Mesendoderm (in vitro differentiated cells): Measurements from ENCODE around the gene CLTCL1.
"Not testable (repeated sequence)": the region's sequence is repeated elsewhere in the genome, so short reads cannot be mapped to it uniquely, and the experiment has no call there.

Experiments used
- DNase-seq: peaks from one replicate; pipeline ENCODE4 v3.0.0; 2013
- H2AK5ac ChIP-seq: 2 replicates; pipeline ENCODE4 v1.6.1; 2013; ENCODE audit warnings: low read length, inconsistent platforms
- H2BK120ac ChIP-seq: 2 replicates; pipeline ENCODE4 v1.6.1; 2013; ENCODE audit warnings: low read depth, mild to moderate bottlenecking, low read length, moderate library complexity, mixed read lengths
- H2BK15ac ChIP-seq: replicated peaks from 2 replicates; pipeline ENCODE4 v1.6.1; 2013; ENCODE audit warnings: low read depth, mild to moderate bottlenecking, moderate library complexity
- H2BK5ac ChIP-seq: 2 replicates; pipeline ENCODE4 v1.6.1; 2013; ENCODE audit warnings: low read length, inconsistent platforms
- H3K18ac ChIP-seq: 2 replicates; pipeline ENCODE4 v1.6.1; 2013; ENCODE audit warnings: mild to moderate bottlenecking, low read length, mixed read lengths
- H3K23ac ChIP-seq: one replicate; pipeline ENCODE4 v1.6.1; 2013; ENCODE audit warnings: low read length
- H3K27ac ChIP-seq: 2 replicates; pipeline ENCODE4 v1.5.1; 2013; ENCODE audit warnings: low read depth, mild to moderate bottlenecking, inconsistent platforms, low read length, moderate library complexity
- H3K27me3 ChIP-seq: 2 replicates; pipeline ENCODE4 v1.6.1; 2013; ENCODE audit warnings: low read length, control low read depth, mild to moderate bottlenecking, inconsistent platforms; ENCODE audit not compliant: insufficient read depth, poor library complexity
- H3K36me3 ChIP-seq: 2 replicates; pipeline ENCODE4 v1.6.1; 2013; ENCODE audit warnings: low read length, inconsistent platforms; ENCODE audit not compliant: control insufficient read depth, insufficient read depth
- H3K4ac ChIP-seq: one replicate; pipeline ENCODE4 v1.6.1; 2013; ENCODE audit warnings: low read depth, mild to moderate bottlenecking, low read length, moderate library complexity
- H3K4me1 ChIP-seq: 2 replicates; pipeline ENCODE4 v1.6.1; 2013; ENCODE audit warnings: low read depth, low read length, inconsistent platforms; ENCODE audit not compliant: control insufficient read depth
- H3K4me2 ChIP-seq: 2 replicates; pipeline ENCODE4 v1.6.1; 2013; ENCODE audit warnings: low read length
- H3K4me3 ChIP-seq: 2 replicates; pipeline ENCODE4 v1.5.1; 2013; ENCODE audit warnings: mild to moderate bottlenecking, low read length
- H3K56ac ChIP-seq: one replicate; pipeline ENCODE4 v1.6.1; 2013; ENCODE audit warnings: low read length
- H3K79me1 ChIP-seq: 2 replicates; pipeline ENCODE4 v1.6.1; 2013; ENCODE audit warnings: low read length, inconsistent platforms
- H3K79me2 ChIP-seq: 2 replicates; pipeline ENCODE4 v1.6.1; 2013; ENCODE audit warnings: mild to moderate bottlenecking, low read length; ENCODE audit not compliant: control insufficient read depth, insufficient read depth
- H3K9ac ChIP-seq: 2 replicates; pipeline ENCODE4 v1.6.1; 2013; ENCODE audit warnings: low read length, inconsistent platforms
- H4K5ac ChIP-seq: one replicate; pipeline ENCODE4 v1.6.1; 2013; ENCODE audit warnings: low read length
- H4K8ac ChIP-seq: one replicate; pipeline ENCODE4 v1.6.1; 2013; ENCODE audit warnings: low read depth, mild to moderate bottlenecking, control low read depth, low read length, moderate library complexity
- WGBS: extraction: QIAGEN DNeasy Blood & Tissue Kit; methylation state at CpG from one replicate; pipeline ENCODE4 v1.1.7; 2013; ENCODE audit warnings: low lambda C conversion rate, missing lambda C conversion rate; ENCODE audit not compliant: insufficient coverage; ENCODE audit errors: extremely low coverage; 5-methylcytosine and 5-hydroxymethylcytosine counted together

CLTCL1 gene

GRCh38 chr22:19164425-19164824, 127.1 kb downstream of the CLTCL1 start:
- no peak overlapping the region for H3K23ac ChIP-seq
- no peak overlapping the region for H3K4me3 ChIP-seq
- no peaks in the 10 kb centered on the region for H3K79me1 ChIP-seq
- no CpG with 5 or more reads among the region's 6 CpGs for WGBS
- no peak overlapping the region for H2BK15ac ChIP-seq
- H3K4ac ChIP-seq, result no peak overlapping the region
- H2BK120ac ChIP-seq, result no peak overlapping the region
- H3K27ac ChIP-seq, result no peak overlapping the region
- H3K27me3 ChIP-seq, result peaks cover 12% of the 10 kb centered on the region
- no peak overlapping the region for H3K9ac ChIP-seq
- DNase-seq, result no peak
- no peak overlapping the region for H2BK5ac ChIP-seq
- H3K56ac ChIP-seq, result no peak overlapping the region
- no peaks in the 10 kb centered on the region for H3K79me2 ChIP-seq
- no peak overlapping the region for H2AK5ac ChIP-seq
- H3K36me3 ChIP-seq, result no peaks in the 10 kb centered on the region
- no peak overlapping the region for H3K18ac ChIP-seq
- no peak overlapping the region for H4K8ac ChIP-seq
- H3K4me1 ChIP-seq, result no peaks in the 10 kb centered on the region
- H3K4me2 ChIP-seq, result no peak overlapping the region
- H4K5ac ChIP-seq, result no peak overlapping the region

DNA sequence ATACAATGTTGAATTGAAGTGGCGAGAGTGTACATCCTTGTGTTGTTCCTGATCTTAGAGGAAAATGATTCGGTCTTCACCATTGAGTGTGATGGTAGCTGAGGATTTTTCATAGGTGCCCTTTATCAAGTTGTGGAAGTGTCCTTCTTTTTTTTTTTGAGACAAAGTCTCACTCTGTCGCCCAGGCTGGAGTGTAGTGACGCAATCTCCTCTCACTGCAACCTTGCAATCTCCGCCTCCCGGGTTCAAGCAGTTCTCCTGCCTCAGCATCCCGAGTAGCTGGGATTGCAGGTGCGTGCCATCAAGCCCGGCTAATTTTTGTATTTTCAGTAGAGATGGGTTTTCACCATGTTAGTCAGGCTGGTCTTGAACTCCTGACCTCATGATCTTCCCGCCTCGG, 132.9 kb downstream of the CLTCL1 start:
- H2BK15ac ChIP-seq, H3K18ac ChIP-seq, H3K56ac ChIP-seq, H4K5ac ChIP-seq, H3K9ac ChIP-seq, H3K4ac ChIP-seq, H2AK5ac ChIP-seq, H3K4me3 ChIP-seq, H4K8ac ChIP-seq, H3K36me3 ChIP-seq, DNase-seq, H2BK5ac ChIP-seq, H2BK120ac ChIP-seq, H3K27ac ChIP-seq, H3K27me3 ChIP-seq, H3K79me2 ChIP-seq, H3K79me1 ChIP-seq, H3K23ac ChIP-seq, H3K4me1 ChIP-seq, H3K4me2 ChIP-seq: not testable (repeated sequence)
- no CpG with 5 or more reads among the region's 11 CpGs for WGBS

DNA sequence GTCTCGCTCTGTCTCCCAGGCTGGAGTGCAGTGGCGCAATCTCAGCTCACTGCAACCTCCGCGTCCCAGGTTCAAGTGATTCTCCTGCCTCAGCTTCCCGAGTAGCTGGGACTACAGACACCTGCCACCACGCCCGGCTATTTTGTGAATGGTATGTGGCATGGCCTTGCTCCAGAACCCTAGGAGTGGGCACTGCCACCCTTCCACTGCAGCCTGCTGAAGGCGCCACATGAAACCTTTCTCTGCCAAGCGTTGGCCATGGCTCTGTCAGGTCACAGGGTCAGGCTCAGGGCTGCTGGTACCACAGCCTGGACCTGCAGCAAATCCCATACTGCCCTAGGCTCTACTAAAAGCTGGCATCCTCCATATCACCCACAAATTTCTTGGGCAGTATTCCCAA, 135.4 kb downstream of the CLTCL1 start:
- H3K4me2 ChIP-seq, H3K79me1 ChIP-seq, H2AK5ac ChIP-seq, H2BK120ac ChIP-seq, H3K56ac ChIP-seq, H3K9ac ChIP-seq, H3K79me2 ChIP-seq, H3K4ac ChIP-seq, H3K18ac ChIP-seq, H3K23ac ChIP-seq, H4K8ac ChIP-seq, H3K27ac ChIP-seq, H3K4me3 ChIP-seq, DNase-seq, H3K4me1 ChIP-seq, H2BK15ac ChIP-seq, H2BK5ac ChIP-seq, H4K5ac ChIP-seq, H3K36me3 ChIP-seq: not testable (repeated sequence)
- WGBS, result no CpG with 5 or more reads among the region's 9 CpGs
- peaks cover 11% of the 10 kb centered on the region for H3K27me3 ChIP-seq

DNA sequence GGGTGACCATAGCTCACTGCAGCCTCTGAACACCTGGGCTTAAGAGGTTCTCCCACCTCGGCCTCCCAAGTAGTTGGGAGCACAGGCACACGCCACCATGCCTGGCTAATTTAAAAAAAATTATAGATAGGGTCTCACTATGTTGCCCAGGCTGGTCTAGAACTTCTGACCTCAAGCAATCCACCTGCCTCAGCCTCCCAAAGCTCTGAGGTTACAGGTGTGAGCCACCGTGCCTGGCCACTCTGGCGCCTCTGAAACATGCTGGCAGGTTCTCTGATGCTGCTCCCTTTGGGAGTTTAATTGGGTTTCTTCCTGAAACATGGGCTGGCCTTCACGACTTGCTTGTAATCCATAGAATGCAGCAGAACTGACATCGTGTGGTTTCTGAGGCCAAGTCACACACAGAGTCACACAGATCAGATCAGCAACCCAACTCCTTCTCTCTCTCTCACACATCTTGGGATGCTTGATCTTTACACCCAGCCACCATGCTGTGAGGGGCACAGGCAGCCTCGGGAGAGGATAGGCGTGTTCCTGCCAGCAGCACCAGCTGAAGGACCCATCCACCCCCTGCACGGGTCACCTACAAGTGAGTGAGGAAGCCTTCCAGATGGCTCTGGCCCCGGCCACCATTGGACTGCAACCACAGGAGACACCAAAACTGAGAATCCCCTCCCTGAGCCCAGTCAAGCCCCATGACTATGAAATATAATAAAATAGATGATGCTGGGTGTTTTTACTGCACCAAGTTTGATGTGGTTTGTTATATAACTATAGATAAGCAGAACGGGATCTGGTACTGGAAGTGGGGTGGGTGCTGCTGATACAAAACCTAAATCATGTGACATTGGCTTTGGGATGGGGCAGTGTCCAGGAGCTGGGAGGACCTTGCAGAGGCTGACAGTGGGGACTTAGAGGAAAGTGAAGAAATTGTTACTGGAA, 138.3 kb downstream of the CLTCL1 start:
- H3K4ac ChIP-seq, result no peak overlapping the region
- no CpG with 5 or more reads among the region's 11 CpGs for WGBS
- H4K8ac ChIP-seq, result no peak overlapping the region
- H3K27me3 ChIP-seq, result peaks cover 39% of the 10 kb centered on the region
- no peak overlapping the region for H3K56ac ChIP-seq
- no peaks in the 10 kb centered on the region for H3K36me3 ChIP-seq
- no peaks in the 10 kb centered on the region for H3K4me1 ChIP-seq
- H2BK5ac ChIP-seq, result no peak overlapping the region
- H2AK5ac ChIP-seq, result no peak overlapping the region
- no peak overlapping the region for H3K4me2 ChIP-seq
- no peaks in the 10 kb centered on the region for H3K79me2 ChIP-seq
- no peak overlapping the region for H2BK15ac ChIP-seq
- no peak overlapping the region for H3K9ac ChIP-seq
- no peak overlapping the region for H4K5ac ChIP-seq
- H3K79me1 ChIP-seq, result no peaks in the 10 kb centered on the region
- no peak overlapping the region for H3K23ac ChIP-seq
- no peak overlapping the region for H3K4me3 ChIP-seq
- H3K18ac ChIP-seq, result no peak overlapping the region
- no peak overlapping the region for H3K27ac ChIP-seq
- no peak for DNase-seq
- H2BK120ac ChIP-seq, result no peak overlapping the region

- no CpG with 5 or more reads among the region's 10 CpGs for WGBS
Observed at GRCh38 chr22:19151329-19152191, 140.0 kb downstream of the CLTCL1 start.

More at GRCh38 chr22:19151329-19152191, 140.0 kb downstream of the CLTCL1 start:
- Histone ChIP-seq H2BK15ac (no peak overlapping the region), H3K4me2 (no peak overlapping the region), H2BK120ac (no peak overlapping the region), H3K4me1 (no peaks in the 10 kb centered on the region), H3K4ac (no peak overlapping the region), H3K27me3 (peaks cover 45% of the 10 kb centered on the region), H3K18ac (no peak overlapping the region), H3K79me1 (no peaks in the 10 kb centered on the region), H3K56ac (no peak overlapping the region), H4K8ac (no peak overlapping the region), H3K23ac (peak overlapping the region; percentile 80), H3K36me3 (no peaks in the 10 kb centered on the region), H3K9ac (no peak overlapping the region), H4K5ac (no peak overlapping the region), H2AK5ac (no peak overlapping the region), H3K79me2 (no peaks in the 10 kb centered on the region), H2BK5ac (no peak overlapping the region), H3K4me3 (no peak overlapping the region), H3K27ac (no peak overlapping the region)
- DNase-seq, result no peak
